WI38 (cell line): Measurements from ENCODE around the gene DCP1B.

Source experiments
- H3K4me3 ChIP-seq: 2 replicates; pipeline ENCODE4 v1.5.1; 2011; ENCODE audit warnings: low read depth, mild to moderate bottlenecking, control low read depth, low read length
- TF ChIP-seq, protein P1 (sequence below): IDR thresholded peaks from 2 replicates; pipeline ENCODE4 v1.5.1; 2012; ENCODE audit warnings: low read depth, mild to moderate bottlenecking, control low read depth, low read length

Gene DCP1B

DNA sequence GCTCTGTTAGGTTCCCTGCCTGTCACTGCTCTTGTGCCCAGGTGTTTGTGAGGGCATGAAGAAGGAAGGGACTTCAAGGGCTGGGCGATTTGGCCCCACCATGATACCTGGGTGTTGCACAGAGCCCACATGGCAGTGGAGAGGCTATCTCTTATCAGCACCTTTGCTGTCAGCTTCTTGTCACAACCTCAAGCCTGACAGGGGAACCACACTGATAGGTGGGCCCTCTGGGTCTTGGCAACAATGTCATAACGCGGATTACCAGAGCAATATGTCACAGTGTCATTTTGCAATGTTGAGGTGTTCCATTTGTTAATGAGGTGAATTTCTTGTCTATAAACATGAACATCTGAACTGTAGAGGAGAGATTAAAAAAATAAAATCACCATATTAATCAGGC is 25.6 kb upstream of the DCP1B start:
- TF ChIP-seq, protein P1, sequence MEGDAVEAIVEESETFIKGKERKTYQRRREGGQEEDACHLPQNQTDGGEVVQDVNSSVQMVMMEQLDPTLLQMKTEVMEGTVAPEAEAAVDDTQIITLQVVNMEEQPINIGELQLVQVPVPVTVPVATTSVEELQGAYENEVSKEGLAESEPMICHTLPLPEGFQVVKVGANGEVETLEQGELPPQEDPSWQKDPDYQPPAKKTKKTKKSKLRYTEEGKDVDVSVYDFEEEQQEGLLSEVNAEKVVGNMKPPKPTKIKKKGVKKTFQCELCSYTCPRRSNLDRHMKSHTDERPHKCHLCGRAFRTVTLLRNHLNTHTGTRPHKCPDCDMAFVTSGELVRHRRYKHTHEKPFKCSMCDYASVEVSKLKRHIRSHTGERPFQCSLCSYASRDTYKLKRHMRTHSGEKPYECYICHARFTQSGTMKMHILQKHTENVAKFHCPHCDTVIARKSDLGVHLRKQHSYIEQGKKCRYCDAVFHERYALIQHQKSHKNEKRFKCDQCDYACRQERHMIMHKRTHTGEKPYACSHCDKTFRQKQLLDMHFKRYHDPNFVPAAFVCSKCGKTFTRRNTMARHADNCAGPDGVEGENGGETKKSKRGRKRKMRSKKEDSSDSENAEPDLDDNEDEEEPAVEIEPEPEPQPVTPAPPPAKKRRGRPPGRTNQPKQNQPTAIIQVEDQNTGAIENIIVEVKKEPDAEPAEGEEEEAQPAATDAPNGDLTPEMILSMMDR, result no peak

DNA sequence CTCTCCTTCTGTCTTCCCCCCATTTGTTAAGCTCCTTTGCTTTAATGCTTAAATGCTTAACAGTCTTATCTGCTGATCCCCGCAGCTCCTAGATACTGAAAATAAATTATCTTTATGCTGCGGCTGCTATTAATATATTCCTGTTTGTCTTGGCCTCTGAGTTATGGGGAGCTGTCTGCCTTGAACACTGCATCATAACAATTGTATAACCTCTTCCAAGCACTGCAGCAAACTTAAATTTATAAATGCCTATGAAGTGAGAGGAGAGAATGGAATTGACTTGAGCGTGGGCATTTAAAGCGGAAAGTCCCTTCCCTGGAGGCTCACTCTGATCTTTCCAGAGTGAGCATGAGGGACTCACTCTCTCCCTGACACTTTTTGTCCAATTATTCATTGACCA is 23.1 kb upstream of the DCP1B start:
- no peak overlapping the region for H3K4me3 ChIP-seq

More for the DNA sequence above, 25.6 kb upstream of the DCP1B start:
- H3K4me3 ChIP-seq, result no peak overlapping the region

GRCh38 chr12:2023365-2023764 is 19.1 kb upstream of the DCP1B start:
- TF ChIP-seq, protein P1, result no peak
- H3K4me3 ChIP-seq, result no peak overlapping the region

More for the DNA sequence above, 23.1 kb upstream of the DCP1B start:
- TF ChIP-seq, protein P1, result no peak

- H3K4me3 ChIP-seq, result no peak overlapping the region
- TF ChIP-seq, protein P1, result no peak
Measured at GRCh38 chr12:2020511-2020910, 16.3 kb upstream of the DCP1B start.

- TF ChIP-seq, protein P1, result no peak
- no peak overlapping the region for H3K4me3 ChIP-seq
Measured at GRCh38 chr12:2019126-2019525, 14.9 kb upstream of the DCP1B start.

DNA sequence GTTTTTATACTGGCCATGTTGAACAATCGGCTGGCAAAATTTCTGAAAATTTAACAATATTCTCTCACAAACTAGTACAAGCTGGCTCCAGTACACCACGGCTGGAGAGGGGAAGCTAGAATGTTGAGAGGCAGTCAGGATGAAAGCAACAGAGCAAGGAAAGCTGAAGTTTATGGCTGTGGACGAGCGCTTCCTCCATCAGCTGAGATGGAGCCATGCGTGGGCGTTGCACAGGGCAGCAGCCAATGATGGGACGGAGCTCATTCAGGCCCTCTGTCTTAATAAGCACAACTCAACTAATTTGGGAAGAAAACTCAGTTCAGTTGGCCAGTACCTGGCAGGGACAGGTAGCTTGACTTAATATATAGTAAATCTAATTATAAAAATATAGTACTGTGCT is 14.1 kb upstream of the DCP1B start:
- TF ChIP-seq, protein P1, result no peak
- no peak overlapping the region for H3K4me3 ChIP-seq

GRCh38 chr12:2017546-2018337 is 13.5 kb upstream of the DCP1B start:
- H3K4me3 ChIP-seq, result no peak overlapping the region
- TF ChIP-seq, protein P1, result no peak
